Progenitor cell of endocrine pancreas (in vitro differentiated cells): Measurements from ENCODE around the gene HTR6. TPM values are rescaled to one million over a fixed set of nuclear protein-coding genes. Genes with fewer than 3 reads are reported as not detected.

Experiments
- DNase-seq: peaks from one replicate; pipeline ENCODE4 v3.0.0; 2021; ENCODE audit warnings: low spot score; ENCODE audit not compliant: unreplicated experiment
- H3K27ac Mint-ChIP-seq: 2 replicates; pipeline ENCODE4 v1.8.0; 2021; ENCODE audit warnings: mild to moderate bottlenecking, moderate library complexity, mixed read lengths
- H3K27me3 Mint-ChIP-seq: 2 replicates; pipeline ENCODE4 v1.8.0; 2021; ENCODE audit warnings: mixed read lengths
- H3K36me3 Mint-ChIP-seq: 2 replicates; pipeline ENCODE4 v1.8.0; 2022; ENCODE audit warnings: mixed read lengths; ENCODE audit not compliant: insufficient read depth
- H3K4me1 Mint-ChIP-seq: 2 replicates; pipeline ENCODE4 v1.8.0; 2021; ENCODE audit warnings: low read depth, mixed read lengths
- H3K4me3 Mint-ChIP-seq: 2 replicates; pipeline ENCODE4 v1.8.0; 2021; ENCODE audit warnings: low read depth, mild to moderate bottlenecking, moderate library complexity, mixed read lengths
- H3K9me3 Mint-ChIP-seq: 2 replicates; pipeline ENCODE4 v1.8.0; 2021; ENCODE audit warnings: low read depth, mixed read lengths
- CTCF ChIP-seq: fragments of 200-600 bp; sonication (generic); IDR thresholded peaks from one replicate; pipeline ENCODE4 v1.5.0; 2021; ENCODE audit warnings: antibody characterized with exemption, mild to moderate bottlenecking; ENCODE audit not compliant: unreplicated experiment
- total RNA-seq: library from RNA; stranded (reverse); gene quantifications from 2 replicates; pipeline ENCODE4 v1.2.1, GENCODE V29; 2021

HTR6 gene
- total RNA-seq, 1 donor from 2014 or later, result not detected

DNA sequence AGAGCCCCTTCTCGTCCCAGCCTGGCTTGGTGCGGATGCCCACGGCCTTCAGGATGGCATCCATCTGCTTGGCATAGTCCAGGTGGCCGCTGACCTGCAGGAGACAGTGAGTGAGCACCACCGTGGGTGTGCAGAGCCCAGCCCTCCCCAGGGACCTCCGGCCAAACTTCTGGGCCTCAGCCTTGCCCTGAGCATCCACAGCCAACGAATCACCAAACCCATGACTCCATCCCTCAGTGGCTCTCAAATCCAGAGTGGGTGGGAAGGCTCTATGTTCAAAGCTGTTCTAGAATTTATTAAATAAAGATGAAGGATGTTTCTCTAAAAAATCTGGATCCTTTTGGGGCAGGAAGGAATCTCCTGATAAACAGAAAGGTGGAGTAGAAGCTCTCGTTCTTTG is 18.7 kb downstream of the HTR6 start:
- no peaks in the 10 kb centered on the region for H3K9me3 Mint-ChIP-seq
- no peaks in the 10 kb centered on the region for H3K27me3 Mint-ChIP-seq
- no peak for DNase-seq
- no peak overlapping the region for H3K4me3 Mint-ChIP-seq
- TF ChIP-seq CTCF, result no peak
- H3K27ac Mint-ChIP-seq, result no peak overlapping the region
- H3K4me1 Mint-ChIP-seq, result no peaks in the 10 kb centered on the region
- peaks cover 2% of the 10 kb centered on the region for H3K36me3 Mint-ChIP-seq

GRCh38 chr1:19684677-19685076 is 20.0 kb downstream of the HTR6 start:
- no peak overlapping the region for H3K4me3 Mint-ChIP-seq
- no peaks in the 10 kb centered on the region for H3K9me3 Mint-ChIP-seq
- H3K4me1 Mint-ChIP-seq, result no peaks in the 10 kb centered on the region
- H3K27me3 Mint-ChIP-seq, result no peaks in the 10 kb centered on the region
- H3K36me3 Mint-ChIP-seq, result peaks cover 2% of the 10 kb centered on the region
- DNase-seq, result no peak
- no peak for TF ChIP-seq CTCF
- H3K27ac Mint-ChIP-seq, result no peak overlapping the region

DNA sequence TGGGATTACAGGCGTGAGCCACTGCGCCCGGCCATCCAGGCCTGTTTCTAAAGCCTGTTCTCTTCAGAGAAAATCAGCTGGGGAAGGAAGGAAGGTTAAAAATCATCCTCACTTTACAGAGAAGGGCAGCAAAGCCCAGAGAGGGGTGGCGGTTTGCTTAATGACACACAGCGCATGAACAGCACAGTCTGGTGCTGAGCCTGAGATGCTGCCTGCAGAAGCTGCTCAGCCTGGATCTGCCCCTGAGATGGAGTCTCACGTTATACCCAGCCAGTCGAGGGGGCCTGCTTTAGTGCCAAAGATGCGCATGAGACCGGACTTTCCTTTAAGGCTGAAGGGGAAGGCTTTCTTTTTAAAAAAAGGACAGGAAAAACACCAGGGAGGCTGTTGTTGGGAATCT is 21.3 kb downstream of the HTR6 start:
- DNase-seq, result no peak
- H3K4me3 Mint-ChIP-seq, result no peak overlapping the region
- H3K4me1 Mint-ChIP-seq, result no peaks in the 10 kb centered on the region

DNA sequence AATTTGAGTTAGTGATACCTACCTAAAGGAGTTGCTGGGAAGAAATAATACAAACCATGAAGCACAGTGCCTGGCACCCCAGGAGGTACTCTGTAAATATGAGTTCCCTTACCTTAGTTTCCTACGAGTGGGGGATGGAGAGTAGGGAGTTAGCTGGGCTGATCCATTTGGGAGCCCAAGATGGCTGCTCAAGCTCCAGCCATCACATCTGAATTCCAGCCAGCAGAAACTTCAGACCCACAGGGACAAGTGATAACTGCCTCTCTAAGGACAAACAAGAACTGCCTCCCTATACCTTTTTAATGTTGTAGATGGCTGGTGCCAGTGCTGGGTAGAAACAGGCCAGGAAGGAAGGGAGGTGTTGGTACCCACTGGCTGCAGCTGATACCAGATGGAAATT is 22.7 kb downstream of the HTR6 start:
- no peaks in the 10 kb centered on the region for H3K9me3 Mint-ChIP-seq

More for the DNA sequence above, 21.3 kb downstream of the HTR6 start:
- no peaks in the 10 kb centered on the region for H3K27me3 Mint-ChIP-seq
- H3K9me3 Mint-ChIP-seq, result no peaks in the 10 kb centered on the region
- H3K27ac Mint-ChIP-seq, result no peak overlapping the region
- no peak for TF ChIP-seq CTCF
- peaks cover 2% of the 10 kb centered on the region for H3K36me3 Mint-ChIP-seq

DNA sequence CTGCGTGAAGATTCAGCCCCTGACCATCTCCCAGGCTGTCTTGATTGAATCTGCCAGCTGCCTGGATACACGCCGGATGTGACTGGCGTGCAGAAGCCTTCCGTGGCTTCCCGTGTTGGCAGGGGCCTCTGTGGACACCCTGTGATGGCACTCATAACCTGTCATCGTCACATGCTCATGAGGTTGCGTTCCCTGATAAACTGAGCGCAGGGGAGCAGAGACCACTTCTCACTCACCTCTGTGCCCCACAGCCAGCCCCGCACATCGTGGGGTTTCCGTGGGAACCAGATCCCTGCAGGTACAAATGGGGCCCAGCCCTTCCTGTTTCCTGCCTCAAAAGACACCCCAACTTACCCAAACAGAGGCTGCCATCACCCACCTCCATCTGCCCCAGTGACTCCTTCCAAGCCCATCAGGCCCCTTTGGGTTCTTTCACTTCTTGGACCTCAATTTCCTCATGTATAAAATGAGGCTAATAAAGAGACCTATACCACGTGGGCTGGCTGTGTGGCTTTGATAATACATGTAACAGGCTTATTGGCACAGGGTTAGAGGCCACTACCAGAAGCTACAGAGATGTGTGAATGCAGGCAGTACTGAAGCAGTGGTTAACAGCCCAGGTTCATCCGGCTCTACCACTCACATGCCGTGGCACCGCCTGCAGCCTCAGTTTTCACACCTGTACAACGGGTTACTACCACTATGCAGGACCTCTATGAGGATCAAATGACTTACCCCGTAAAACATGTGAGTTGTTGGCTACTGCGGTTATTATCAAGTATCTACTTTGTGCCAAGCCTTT is 23.6 kb downstream of the HTR6 start:
- Mint-ChIP-seq H3K27ac (no peak overlapping the region), H3K4me1 (no peaks in the 10 kb centered on the region), H3K4me3 (no peak overlapping the region), H3K36me3 (peaks cover 3% of the 10 kb centered on the region), H3K27me3 (no peaks in the 10 kb centered on the region), H3K9me3 (no peaks in the 10 kb centered on the region)
- no peak for DNase-seq
- TF ChIP-seq CTCF, result no peak

More for the DNA sequence above, 22.7 kb downstream of the HTR6 start:
- DNase-seq, result no peak
- no peak overlapping the region for H3K27ac Mint-ChIP-seq
- no peak for TF ChIP-seq CTCF
- H3K36me3 Mint-ChIP-seq, result peaks cover 3% of the 10 kb centered on the region
- H3K27me3 Mint-ChIP-seq, result no peaks in the 10 kb centered on the region
- H3K4me1 Mint-ChIP-seq, result no peaks in the 10 kb centered on the region
- no peak overlapping the region for H3K4me3 Mint-ChIP-seq
